Spleen (tissue), 7 donors: ENCODE data around the gene DDX54.

Source experiments
- POLR2A ChIP-seq, 3 donors: fragments of 450-650 bp; IDR thresholded peaks; one replicate each; pipeline ENCODE4 v1.5.1; 2017; ENCODE audit warnings: antibody characterized with exemption in 3 of 3, mild to moderate bottlenecking in 1 of 3
- POLR2AphosphoS5 ChIP-seq, 3 donors: sonication (generic); formaldehyde crosslinking; IDR thresholded peaks; one replicate each; pipeline ENCODE4 v1.5.1; 2017; ENCODE audit warnings: antibody characterized with exemption in 3 of 3
- TF ChIP-seq, protein P1 (sequence below), 11 experiments: fragments of 200-600 bp in 7 of 11; fragments of 450-650 bp in 4 of 11; sonication (generic) in 4 of 11; IDR thresholded peaks in 8 of 11; conservative IDR thresholded peaks in 3 of 11; 1 replicate in 7 of 11; 2 replicates in 4 of 11; pipeline versions ENCODE4 v1.4.0 to v1.8.0; 2016 to 2021; ENCODE audit warnings: antibody characterized with exemption in 11 of 11, inconsistent platforms in 4 of 11, mild to moderate bottlenecking in 1 of 11
- donor health status: DM: no; HTN: no; CAD: no; lungs with moderate emphysema.
- donor health status: DM: no; HTN: no; CAD: no.
- donor health status: DM: no; HTN: no; CAD: no.

DNA sequence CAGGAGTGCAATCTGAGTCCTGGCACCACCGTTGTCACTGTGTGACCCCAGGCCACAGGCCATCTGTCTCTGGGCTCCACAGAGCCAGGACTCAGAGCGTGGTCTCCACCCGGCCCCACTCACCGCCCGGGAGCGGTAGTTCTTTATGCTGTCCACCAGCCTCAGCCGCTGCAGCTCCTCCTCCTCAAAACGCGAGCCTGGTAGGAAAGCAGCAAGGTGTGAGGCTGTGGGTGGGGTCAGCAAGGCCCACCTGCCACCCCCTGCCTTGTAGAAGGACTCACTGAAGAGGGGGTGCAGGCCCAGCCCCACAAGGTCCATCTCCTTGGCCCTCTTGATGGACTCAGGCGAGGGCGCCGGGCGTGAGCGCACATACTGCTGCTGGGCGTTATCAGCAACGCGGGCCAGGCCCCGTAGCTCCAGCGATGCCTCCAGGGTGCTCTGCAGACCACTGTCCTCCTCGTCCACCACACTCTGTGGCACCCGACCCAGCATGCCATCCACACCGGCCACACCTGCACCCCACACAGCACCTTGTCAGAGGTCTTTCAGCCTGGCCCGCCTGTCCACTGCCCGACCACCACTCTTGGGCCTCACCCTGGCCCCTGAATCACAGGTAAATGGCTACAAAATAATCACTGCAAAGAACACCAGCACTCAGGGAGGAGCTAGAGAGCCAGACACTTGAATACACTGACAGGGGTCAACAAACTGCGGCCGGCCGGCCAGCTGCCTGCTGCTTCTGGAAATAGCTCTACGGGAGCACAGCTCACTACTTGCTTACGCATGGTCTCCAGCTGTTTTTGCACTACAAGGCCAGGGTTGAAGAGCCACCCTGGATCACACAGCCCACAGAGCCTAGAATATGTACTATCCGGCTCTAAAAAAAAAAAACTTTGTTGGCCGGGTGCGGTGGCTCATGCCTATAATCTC lies 19.5 kb downstream of the DDX54 start:
- TF ChIP-seq POLR2A (IDR thresholded peaks at IDR 0.05) (no peak), POLR2AphosphoS5 (IDR thresholded peaks at IDR 0.05) (peak in 1 of 3 donors; percentile 46)
- TF ChIP-seq, protein P1, sequence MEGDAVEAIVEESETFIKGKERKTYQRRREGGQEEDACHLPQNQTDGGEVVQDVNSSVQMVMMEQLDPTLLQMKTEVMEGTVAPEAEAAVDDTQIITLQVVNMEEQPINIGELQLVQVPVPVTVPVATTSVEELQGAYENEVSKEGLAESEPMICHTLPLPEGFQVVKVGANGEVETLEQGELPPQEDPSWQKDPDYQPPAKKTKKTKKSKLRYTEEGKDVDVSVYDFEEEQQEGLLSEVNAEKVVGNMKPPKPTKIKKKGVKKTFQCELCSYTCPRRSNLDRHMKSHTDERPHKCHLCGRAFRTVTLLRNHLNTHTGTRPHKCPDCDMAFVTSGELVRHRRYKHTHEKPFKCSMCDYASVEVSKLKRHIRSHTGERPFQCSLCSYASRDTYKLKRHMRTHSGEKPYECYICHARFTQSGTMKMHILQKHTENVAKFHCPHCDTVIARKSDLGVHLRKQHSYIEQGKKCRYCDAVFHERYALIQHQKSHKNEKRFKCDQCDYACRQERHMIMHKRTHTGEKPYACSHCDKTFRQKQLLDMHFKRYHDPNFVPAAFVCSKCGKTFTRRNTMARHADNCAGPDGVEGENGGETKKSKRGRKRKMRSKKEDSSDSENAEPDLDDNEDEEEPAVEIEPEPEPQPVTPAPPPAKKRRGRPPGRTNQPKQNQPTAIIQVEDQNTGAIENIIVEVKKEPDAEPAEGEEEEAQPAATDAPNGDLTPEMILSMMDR (IDR thresholded peaks at IDR 0.05 in 8 of 11, conservative IDR thresholded peaks at IDR 0.05 in 3 of 11), result no peak
